Caco-2 (cell line): ENCODE measurements around the gene RAD54L. TPM values are rescaled to one million over a fixed set of nuclear protein-coding genes. Genes with fewer than 3 reads are reported as not detected.
A peak's percentile ranks its signal among the peaks of the same experiment; 100 is the strongest.

ENCODE experiments used
- BruUV-seq: library from RNA; stranded (reverse); fragments of 400-500 nt; replicated peaks from 2 replicates; lab custom pipeline; 2021; lab: Mats Ljungman, UMichigan
- CTCF ChIA-PET: fragments of 300-600 bp; sonication (Branson Sonifier 250); formaldehyde crosslinking; loops from one replicate; lab custom pipeline; 2022; ENCODE audit warnings: antibody characterized with exemption; lab: Charles Lee
- POLR2A ChIA-PET: fragments of 300-600 bp; sonication (Branson Sonifier 250); formaldehyde crosslinking; loops from one replicate; lab custom pipeline; 2022; ENCODE audit warnings: antibody characterized with exemption; lab: Charles Lee
- DNase-seq, 2 experiments: peaks; one replicate each; pipeline versions ENCODE4 v3.0.0 to v3.0.0-alpha.2; 2020 to 2022
- H3K27me3 ChIP-seq: replicated peaks from 2 replicates; pipeline ENCODE4 v1.6.0; 2011; ENCODE audit warnings: low read length; ENCODE audit not compliant: control insufficient read depth, insufficient read depth
- H3K36me3 ChIP-seq: 2 replicates; pipeline ENCODE4 v1.5.1; 2011; ENCODE audit warnings: low read length; ENCODE audit not compliant: control insufficient read depth, insufficient read depth
- H3K4me1 ChIP-seq: fragments of 250-450 bp; sonication (Bioruptor Pico); 2 replicates; pipeline ENCODE4 v1.5.1; 2020; ENCODE audit warnings: mild to moderate bottlenecking
- H3K4me3 ChIP-seq: 2 replicates; pipeline ENCODE4 v1.5.1; 2011; ENCODE audit warnings: low read depth, mild to moderate bottlenecking, control low read depth, low read length
- H3K9me3 ChIP-seq: fragments of 250-450 bp; sonication (Bioruptor Pico); 2 replicates; pipeline ENCODE4 v1.5.1; 2020; ENCODE audit warnings: mild to moderate bottlenecking, moderate library complexity
- H3K27ac Mint-ChIP-seq: one replicate; pipeline ENCODE4 v1.8.0; 2022; ENCODE audit warnings: mixed read lengths; ENCODE audit not compliant: unreplicated experiment
- H3K27me3 Mint-ChIP-seq: one replicate; pipeline ENCODE4 v1.8.0; 2022; ENCODE audit warnings: mixed read lengths; ENCODE audit not compliant: insufficient read depth, unreplicated experiment
- H3K36me3 Mint-ChIP-seq: one replicate; pipeline ENCODE4 v1.8.0; 2022; ENCODE audit warnings: mild to moderate bottlenecking, mixed read lengths; ENCODE audit not compliant: insufficient read depth, unreplicated experiment
- H3K4me1 Mint-ChIP-seq: one replicate; pipeline ENCODE4 v1.8.0; 2022; ENCODE audit warnings: low read depth, mixed read lengths; ENCODE audit not compliant: unreplicated experiment
- H3K4me3 Mint-ChIP-seq: one replicate; pipeline ENCODE4 v1.8.0; 2022; ENCODE audit warnings: mild to moderate bottlenecking, moderate library complexity, mixed read lengths; ENCODE audit not compliant: unreplicated experiment
- H3K9me3 Mint-ChIP-seq: one replicate; pipeline ENCODE4 v1.8.0; 2022; ENCODE audit warnings: mixed read lengths; ENCODE audit not compliant: unreplicated experiment
- intact Hi-C: fragments of 100-400 bp; cut with micrococcal nuclease; formaldehyde crosslinking; loops from one replicate; pipeline ENCODE4 v1.10.0; 2022; ENCODE audit not compliant: unreplicated experiment
- total RNA-seq: library from RNA; stranded (reverse); gene quantifications from 2 replicates; pipeline ENCODE4 v1.2.3, GENCODE V29; 2022
- TF ChIP-seq, protein P1 (sequence below), 2 experiments: fragments of 200-600 bp in 1 of 2; IDR thresholded peaks; 1 replicate in 1 of 2; 2 replicates in 1 of 2; pipeline versions ENCODE4 v1.5.1 to v1.8.0; 2011 to 2022; ENCODE audit warnings: antibody characterized with exemption in 1 of 2, control low read depth in 1 of 2, inconsistent platforms in 1 of 2, low read depth in 1 of 2, low read length in 1 of 2, mild to moderate bottlenecking in 1 of 2, moderate library complexity in 1 of 2; ENCODE audit not compliant: insufficient read depth in 1 of 2, severe bottlenecking in 1 of 2, unreplicated experiment in 1 of 2

The RAD54L gene
- total RNA-seq, 1 experiment from 2014 or later = 29.1 TPM

- Mint-ChIP-seq H3K9me3 (no peaks in the 10 kb centered on the region), H3K27me3 (no peaks in the 10 kb centered on the region), H3K4me3 (peak overlapping the region; percentile 68), H3K27ac (no peak overlapping the region), H3K36me3 (no peaks in the 10 kb centered on the region), H3K4me1 (no peaks in the 10 kb centered on the region)
- Histone ChIP-seq H3K36me3 (no peaks in the 10 kb centered on the region; the same call in 1 of the 2 replicates), H3K9me3 (no peaks in the 10 kb centered on the region), H3K4me1 (no peaks in the 10 kb centered on the region), H3K27me3 (no peaks in the 10 kb centered on the region), H3K4me3 (peak overlapping the region; percentile 95)
- TF ChIP-seq, protein P1, sequence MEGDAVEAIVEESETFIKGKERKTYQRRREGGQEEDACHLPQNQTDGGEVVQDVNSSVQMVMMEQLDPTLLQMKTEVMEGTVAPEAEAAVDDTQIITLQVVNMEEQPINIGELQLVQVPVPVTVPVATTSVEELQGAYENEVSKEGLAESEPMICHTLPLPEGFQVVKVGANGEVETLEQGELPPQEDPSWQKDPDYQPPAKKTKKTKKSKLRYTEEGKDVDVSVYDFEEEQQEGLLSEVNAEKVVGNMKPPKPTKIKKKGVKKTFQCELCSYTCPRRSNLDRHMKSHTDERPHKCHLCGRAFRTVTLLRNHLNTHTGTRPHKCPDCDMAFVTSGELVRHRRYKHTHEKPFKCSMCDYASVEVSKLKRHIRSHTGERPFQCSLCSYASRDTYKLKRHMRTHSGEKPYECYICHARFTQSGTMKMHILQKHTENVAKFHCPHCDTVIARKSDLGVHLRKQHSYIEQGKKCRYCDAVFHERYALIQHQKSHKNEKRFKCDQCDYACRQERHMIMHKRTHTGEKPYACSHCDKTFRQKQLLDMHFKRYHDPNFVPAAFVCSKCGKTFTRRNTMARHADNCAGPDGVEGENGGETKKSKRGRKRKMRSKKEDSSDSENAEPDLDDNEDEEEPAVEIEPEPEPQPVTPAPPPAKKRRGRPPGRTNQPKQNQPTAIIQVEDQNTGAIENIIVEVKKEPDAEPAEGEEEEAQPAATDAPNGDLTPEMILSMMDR (IDR thresholded peaks at IDR 0.05; ENCODE audit: insufficient read depth in 1 of 2, low read depth in 1 of 2, low read length in 1 of 2, severe bottlenecking in 1 of 2, unreplicated experiment in 1 of 2) = no peak
- POLR2A ChIA-PET = no interaction called here
- intact Hi-C loops = no loop called here
- no peak for DNase-seq
- BruUV-seq = no TSS peak
- CTCF ChIA-PET = interaction anchor here (1.9 kb wide), 1 partner anchor 24 kb away, joined by 5 read pairs; no protein-coding TSS in a partner anchor
Observed at GRCh38 chr1:46199233-46199749, 48.3 kb upstream of the RAD54L start.

DNA sequence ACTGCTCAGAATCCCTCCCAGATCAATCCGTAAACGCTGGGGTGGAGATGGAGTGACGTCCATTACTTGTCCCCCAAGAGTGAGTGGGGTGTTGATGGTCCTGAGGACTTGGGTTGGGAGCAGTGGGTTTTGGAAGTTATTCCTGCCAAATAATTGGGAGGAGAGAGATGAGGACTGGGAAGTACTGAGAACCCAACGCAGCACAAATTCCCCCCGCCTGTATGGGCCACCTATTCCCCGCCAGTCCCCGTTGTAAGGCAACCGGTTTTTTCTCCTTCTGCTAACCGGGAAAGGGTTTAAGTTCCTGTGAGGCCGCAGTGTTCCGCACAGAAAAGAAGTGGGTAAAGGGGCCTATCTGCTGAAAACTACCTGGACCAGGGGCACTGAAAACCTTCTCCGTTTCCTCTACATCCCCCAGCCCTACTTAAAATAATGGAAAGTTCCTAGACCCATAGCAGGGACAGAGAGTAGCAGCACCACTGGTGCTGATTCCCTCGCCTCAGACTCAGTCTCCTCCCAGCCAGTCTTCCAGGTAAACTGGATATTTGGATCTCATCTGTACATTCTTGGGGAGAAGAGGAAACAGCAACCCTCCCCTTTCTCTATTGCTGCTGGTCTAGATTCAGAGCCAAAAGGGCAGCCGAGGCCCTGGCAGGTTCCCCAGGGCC lies 43.7 kb upstream of the RAD54L start:
- no TSS peak for BruUV-seq
- H3K4me1 ChIP-seq = no peaks in the 10 kb centered on the region

DNA sequence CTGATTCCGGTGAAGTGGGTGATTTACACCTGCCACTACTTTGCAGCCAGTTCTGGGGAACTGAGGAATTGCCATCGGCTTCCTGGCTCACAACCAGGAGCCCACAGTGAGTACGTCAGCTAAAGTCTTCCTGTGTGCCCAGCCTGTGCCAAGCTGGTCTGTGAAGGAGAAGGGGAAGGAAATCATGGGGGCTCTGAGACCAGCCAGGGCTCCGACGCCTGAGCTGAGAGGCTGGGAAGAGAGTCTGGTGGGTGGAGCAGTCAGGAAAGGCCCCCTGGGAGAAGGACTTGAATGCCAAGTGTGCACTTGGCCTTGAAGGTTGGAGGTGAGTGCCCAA lies 43.2 kb upstream of the RAD54L start:
- H3K36me3 Mint-ChIP-seq = no peaks in the 10 kb centered on the region
- no peak overlapping the region for H3K27ac Mint-ChIP-seq
- H3K4me1 ChIP-seq = no peaks in the 10 kb centered on the region
- ChIA-PET CTCF (no interaction called here), POLR2A (no interaction called here)
- H3K4me1 Mint-ChIP-seq = no peaks in the 10 kb centered on the region
- BruUV-seq = no TSS peak
- H3K36me3 ChIP-seq = no peaks in the 10 kb centered on the region
- H3K4me3 ChIP-seq = no peak overlapping the region
- no peaks in the 10 kb centered on the region for H3K27me3 ChIP-seq
- TF ChIP-seq, protein P1 (IDR thresholded peaks at IDR 0.05; ENCODE audit: insufficient read depth in 1 of 2, low read depth in 1 of 2, low read length in 1 of 2, severe bottlenecking in 1 of 2, unreplicated experiment in 1 of 2) = no peak
- H3K9me3 Mint-ChIP-seq = no peaks in the 10 kb centered on the region
- no peak for DNase-seq
- H3K9me3 ChIP-seq = no peaks in the 10 kb centered on the region
- H3K27me3 Mint-ChIP-seq = no peaks in the 10 kb centered on the region
- H3K4me3 Mint-ChIP-seq = no peak overlapping the region
- intact Hi-C loops = no loop called here

More for the DNA sequence above, 43.7 kb upstream of the RAD54L start:
- no peak overlapping the region for H3K4me3 ChIP-seq
- intact Hi-C loops = no loop called here
- TF ChIP-seq, protein P1 (IDR thresholded peaks at IDR 0.05; ENCODE audit: insufficient read depth in 1 of 2, low read depth in 1 of 2, low read length in 1 of 2, severe bottlenecking in 1 of 2, unreplicated experiment in 1 of 2) = no peak
- H3K36me3 ChIP-seq = no peaks in the 10 kb centered on the region
- no peaks in the 10 kb centered on the region for H3K9me3 ChIP-seq
- Mint-ChIP-seq H3K4me3 (peak overlapping the region; percentile 70), H3K36me3 (no peaks in the 10 kb centered on the region), H3K9me3 (no peaks in the 10 kb centered on the region), H3K4me1 (no peaks in the 10 kb centered on the region), H3K27ac (no peak overlapping the region), H3K27me3 (no peaks in the 10 kb centered on the region)
- ChIA-PET CTCF (interaction anchor here (1.5 kb wide), 1 partner anchor 19 kb away, joined by 4 read pairs; no protein-coding TSS in a partner anchor), POLR2A (no interaction called here)
- DNase-seq = no peak
- no peaks in the 10 kb centered on the region for H3K27me3 ChIP-seq
